HG03045 (cell line): ENCODE data around the gene IGLON5.

Experiments used
- ATAC-seq: cut with Tn5 transposase; IDR thresholded peaks from one replicate; pipeline ENCODE4 v1.9.1; 2021; ENCODE audit warnings: mild to moderate bottlenecking, moderate library complexity; ENCODE audit not compliant: unreplicated experiment

IGLON5 gene

DNA sequence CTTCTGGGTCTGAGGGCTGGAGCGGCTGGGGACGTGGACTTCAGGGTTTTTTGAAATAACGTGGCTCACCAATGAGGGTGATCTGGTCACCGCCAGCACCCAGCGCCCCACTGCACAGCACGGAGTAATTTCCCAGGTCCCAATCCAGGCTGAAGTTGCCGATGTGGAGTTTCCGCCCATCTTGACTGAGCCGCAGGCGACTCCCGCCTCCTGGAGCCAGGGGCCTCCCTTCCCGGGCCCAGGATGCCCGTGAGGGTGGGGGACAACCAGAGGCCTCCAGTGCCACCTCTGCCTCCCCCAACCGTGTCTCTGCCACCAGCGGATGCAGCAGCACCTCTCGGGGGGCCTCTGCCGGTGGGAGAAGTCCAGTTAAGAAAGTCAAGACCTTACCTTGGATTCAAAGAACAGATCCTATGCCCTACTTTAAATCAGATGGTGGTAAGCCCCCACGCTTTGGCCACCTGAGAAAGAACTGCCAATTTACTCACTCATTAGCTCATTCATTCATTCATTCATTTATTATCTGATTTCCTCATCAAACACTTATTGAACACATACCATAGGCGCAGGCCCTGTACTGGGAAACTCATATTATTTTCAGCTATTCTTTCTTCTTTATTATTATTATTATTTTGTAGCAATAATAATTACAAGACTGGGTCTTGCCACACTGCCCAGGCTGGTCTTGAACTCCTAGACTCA, 26.6 kb downstream of the IGLON5 start:
- no peak for ATAC-seq

DNA sequence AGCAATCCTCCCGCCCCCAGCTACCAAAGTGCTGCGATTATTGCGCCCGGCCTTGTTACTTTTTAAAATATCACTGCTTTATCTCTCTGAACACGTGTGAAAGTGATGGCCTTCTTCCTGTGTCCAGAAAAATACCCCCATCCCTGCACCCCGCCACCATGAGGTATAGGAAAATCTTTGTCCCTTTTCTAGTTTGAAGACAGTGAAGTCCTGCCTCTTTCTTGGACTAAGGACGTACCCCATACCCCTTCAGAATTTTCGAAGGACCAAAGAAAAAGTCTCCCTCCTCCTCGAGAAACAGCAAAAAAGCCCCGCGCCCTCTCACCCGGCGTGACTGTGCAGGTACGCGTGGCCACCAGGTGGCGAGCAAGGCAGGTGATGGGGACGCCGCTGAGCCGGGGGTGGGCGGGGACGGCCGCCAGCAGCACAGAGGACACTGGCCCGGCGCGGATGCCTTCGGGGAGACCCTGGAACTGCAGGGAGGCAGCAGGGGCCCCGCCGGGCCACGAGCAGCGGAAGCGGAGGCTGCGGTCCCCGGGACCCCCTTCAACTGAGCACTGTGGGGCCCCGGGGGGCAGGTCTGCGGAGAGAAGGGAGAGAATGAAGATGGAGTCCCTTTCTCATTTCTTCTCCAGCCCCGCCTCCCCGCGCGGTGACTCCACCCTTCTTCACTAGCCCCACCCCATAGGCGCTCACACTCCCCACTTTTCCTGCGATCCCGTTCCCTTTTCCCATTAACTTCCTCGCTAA, 27.3 kb downstream of the IGLON5 start:
- ATAC-seq = peak; percentile 55

DNA sequence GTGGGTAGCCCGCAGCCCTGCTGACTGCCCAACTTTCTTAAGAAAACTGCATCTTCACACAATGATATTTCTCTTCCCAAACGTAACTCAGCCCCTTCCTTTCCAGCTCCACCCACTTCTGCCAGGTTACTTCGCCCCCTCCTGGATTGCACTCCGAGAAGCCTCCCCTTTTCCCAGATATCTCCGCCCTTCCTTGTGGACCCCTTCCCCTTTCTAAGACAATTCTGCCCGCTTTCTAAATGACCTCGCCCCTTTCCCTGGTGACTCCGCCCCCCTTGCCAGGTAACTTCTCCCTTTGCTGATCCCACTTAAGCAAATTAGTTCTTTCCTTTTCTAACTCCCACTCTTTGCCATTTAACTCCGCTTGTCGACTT, 27.9 kb downstream of the IGLON5 start:
- no peak for ATAC-seq

DNA sequence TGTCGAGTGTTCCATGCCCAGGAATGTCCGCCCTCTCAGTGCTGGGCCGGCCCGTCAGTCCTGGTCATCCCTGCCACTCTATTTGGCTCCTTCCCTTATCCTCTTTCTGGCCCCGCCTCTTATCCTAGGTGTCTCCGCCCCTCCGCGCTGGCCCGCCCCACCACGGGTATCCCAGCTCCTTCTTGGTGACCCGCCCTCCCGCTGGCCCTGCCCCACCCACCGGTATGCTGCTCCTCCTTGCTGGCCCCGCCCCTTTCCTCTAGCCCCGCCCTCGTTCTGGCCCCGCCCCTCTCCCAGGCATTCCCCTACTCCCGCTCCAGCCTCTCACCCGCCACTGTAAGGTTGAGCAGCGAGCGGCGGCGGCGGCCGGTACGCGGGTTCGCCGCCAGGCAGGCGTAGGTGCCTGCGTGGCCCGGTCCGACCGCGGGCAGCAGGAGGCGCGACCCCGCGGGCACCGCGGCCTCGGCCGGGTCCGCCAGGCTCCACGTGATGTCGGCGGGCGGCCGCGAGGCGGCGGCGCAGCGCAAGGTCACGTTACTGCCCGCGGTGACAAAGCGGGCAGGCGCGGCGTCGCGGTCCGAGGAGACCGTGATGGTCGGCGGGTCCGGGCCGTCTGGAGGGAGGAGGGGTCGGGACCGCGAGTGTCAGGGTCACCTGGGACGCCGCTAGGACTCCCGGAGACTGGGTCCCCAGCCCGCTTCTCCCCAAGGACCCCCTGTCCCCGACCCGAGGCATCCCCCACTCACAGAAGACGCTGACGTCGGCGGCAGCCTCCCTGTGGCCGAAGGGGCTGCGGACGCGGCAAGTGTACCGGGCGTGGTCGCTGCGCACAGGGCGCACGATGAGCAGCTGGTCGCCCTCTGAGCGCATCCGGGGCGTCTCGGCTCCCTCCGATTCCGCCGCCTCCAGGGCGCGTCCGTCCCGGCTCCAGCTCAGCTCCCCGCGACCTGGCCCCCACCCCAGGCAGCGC, 28.5 kb downstream of the IGLON5 start:
- peak; percentile 56 for ATAC-seq

DNA sequence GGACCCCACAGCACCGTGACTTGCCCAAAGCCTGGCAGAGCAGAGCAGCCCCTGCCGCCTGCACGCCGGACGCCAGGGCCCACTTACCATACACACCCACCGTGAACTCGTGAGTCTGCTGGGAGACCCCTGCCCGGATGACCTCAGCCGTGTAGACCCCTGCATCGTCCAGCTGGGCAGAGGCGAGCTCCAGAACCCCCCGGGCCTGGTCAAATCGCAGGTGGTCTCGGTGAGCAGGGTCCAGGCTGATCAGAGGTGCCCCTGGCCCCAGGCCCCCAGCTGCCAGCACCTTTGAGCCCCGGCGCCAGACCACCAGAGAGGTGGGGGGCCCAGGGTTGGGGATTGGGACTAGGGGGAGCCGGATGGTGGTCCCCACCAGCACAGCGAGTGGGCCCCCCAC, 29.6 kb downstream of the IGLON5 start:
- ATAC-seq = no peak

DNA sequence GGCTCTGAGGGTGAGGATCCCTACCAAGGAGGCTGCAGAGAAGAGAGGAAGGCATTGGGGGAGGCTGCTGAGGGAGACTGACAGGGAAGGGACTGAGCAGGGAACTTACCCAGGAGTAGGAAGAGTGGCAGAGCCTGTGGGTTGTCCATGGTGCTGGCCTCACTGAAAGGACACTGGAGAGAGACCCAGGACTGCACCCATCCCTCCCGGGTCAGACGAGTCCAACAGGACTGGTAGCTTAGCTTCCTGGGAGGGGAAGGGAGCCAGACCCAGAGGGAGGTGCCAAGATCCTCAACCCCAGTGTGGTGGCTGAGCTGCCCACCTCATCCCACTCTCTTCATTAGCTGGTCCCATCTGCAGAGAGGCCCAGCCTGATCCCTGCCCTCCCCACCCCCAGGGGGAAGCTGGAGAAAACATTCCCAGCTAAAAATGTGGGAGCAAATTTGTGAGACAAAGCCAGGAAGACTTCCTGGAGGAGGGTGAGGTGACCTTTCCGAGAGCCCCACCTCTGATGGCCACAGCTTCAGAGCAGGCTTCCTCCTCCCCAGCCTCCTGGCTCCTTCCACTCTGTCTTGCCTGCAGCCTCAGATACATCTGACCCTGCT, 30.6 kb downstream of the IGLON5 start, which contains the start of gene VSIG10L:
TSS of gene VSIG10L (minus strand) at position 164 of the 605 bp plus-strand sequence. CDS start at position 149, 15 bp downstream.
- no peak for ATAC-seq

DNA sequence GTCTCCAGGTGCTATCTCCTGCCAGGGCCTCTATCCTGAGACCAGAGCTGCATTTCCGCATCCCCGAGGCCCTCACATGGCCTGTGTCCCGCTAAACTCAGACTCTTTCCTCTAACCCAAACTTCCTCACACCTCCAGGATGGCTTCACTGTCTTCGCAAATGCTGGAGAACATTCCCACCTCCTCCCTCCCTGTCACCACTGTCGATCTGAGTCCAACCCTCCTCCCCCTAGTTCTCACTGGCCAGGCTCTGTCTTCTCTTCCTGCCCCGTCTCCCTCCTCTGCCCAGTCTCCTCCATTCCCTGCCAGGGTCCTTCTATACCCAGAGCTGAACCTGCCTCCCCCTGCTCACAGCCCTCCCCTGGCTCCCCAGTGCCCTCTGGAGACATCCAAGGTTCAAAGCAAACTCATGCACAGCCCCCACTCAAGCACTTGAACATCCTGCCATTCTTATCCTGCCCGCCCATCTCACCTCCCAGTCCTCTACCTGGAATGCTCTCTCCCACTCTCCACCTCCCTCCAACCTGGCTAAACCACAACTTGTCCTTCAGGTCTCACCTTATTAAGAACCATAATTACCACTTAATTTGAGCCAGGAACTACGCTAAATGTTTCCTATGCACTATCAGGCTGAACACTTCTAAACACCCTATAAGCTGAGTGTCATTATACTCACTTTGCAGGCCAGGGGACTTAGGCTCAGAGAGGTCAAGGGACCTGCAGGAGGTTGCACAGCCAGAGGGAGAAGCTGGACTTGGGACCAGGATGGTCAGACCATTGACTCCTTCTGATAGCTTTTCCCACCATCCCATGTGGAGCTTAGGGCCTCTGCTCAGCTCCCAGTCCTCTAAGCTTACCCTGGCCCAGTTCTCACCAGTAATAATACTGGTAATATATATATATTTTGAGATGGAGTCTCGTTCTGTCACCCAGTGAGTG, 31.5 kb downstream of the IGLON5 start:
- ATAC-seq = no peak

DNA sequence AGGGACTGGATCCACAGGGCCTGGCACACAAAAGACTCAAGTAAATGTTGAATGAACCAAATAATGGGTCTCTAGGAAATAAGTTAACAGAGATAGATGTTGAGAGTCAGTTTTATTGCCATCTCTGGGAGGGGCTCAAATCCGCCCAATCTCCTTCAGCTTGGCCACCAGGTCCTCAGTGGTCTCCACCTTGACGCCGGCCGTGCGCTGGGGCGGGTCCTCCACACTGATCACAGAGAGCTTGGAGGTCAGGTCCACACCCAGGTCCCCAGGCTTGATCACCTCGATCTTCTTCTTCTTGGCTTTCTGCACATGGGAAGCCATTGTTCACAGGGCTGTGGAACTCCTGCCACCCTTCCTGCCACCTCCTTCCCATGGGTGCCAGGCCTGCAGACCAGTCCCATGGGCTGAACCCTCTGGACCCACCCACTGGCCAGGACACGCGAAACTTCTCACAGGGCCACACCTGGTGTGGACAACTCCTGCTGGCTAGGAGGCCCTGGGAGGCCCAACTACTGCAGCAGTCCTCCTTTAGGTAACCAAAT, 33.7 kb downstream of the IGLON5 start:
- ATAC-seq = no peak

DNA sequence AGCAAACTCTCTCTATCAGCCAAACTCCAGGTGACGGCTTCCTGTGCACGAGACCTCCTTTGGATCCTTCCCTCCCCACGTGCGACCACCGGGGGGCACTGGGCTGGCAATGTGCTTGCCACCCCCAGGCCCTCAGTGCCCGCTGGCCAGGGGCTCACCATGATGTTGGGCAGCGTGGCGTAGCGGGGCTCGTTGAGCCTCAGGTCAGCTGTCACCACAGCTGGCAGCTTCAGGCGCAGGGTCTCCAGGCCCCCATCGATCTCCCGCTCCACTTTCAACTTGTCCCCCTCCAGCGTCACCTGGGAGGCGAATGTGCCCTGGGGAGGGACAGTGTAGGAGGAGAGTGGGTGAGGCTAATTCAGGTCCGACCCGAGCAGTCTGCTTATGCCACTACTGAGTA, 35.3 kb downstream of the IGLON5 start:
- no peak for ATAC-seq

DNA sequence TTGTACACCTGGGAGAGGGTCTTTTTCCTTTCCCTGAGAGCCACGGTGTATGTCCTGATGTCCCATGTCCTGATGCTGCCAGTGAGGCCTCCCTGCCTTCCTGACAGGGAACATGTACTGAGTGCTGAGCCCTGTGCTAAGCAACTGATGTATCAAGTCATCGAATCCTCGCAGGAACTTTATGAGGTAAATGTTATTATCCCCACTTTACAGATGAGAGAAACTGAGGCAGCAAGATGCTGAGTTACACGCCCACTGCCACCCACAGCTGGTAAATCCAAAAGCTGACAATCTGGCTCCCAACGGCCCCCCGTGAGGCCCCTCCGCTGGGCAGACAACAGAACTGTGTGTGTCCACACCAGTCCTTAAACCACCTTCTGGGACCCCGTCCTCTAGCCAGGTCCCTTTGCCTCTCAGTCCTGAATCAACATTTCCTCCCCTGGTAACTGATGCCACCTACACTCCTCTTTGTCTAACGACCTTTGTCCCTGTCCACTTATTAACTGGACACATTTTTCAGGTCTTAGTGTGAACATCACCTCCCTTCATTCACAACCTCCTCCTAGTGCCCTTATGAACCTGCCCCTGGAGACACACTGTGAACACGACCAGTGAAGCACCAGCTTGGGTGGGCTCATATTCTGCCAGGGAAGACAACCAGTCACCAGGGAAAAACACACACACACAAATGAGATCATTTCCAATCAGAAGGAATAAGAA, 35.9 kb downstream of the IGLON5 start:
- no peak for ATAC-seq

DNA sequence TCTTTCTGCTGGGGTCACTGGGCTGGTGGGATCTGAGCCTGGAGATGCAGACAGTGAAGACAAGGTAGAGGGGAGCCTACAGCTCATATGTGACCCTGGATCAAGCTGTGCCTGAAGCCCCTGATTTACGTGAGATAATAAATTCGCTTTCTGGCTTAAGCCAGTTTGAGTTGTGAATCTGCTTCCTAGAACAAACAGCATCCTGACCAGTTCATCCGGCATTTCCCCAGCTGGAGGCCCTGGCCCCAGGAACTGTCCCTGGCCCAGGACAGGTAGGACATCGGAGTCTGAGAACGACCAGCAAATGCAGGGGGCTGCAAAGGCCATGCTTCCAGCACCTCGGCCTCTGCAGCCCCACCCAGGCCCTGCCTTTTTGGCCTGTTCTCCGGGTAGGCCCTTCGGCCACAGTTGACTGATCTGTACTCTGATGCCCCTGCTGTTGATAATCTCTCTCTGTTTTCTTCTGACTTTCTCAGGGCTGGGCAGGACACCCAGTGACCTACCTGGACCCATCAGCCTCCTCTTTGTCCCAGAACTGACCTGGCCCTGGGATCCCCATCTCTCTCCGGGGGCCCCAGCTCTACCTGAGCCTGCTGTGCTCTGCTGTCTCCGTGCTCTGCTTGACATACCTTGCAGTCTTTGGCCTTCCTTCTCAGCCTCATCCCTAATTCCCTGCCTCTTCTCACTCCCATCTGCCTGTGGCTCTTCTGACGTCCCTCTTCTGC, 40.0 kb downstream of the IGLON5 start:
- no peak for ATAC-seq

DNA sequence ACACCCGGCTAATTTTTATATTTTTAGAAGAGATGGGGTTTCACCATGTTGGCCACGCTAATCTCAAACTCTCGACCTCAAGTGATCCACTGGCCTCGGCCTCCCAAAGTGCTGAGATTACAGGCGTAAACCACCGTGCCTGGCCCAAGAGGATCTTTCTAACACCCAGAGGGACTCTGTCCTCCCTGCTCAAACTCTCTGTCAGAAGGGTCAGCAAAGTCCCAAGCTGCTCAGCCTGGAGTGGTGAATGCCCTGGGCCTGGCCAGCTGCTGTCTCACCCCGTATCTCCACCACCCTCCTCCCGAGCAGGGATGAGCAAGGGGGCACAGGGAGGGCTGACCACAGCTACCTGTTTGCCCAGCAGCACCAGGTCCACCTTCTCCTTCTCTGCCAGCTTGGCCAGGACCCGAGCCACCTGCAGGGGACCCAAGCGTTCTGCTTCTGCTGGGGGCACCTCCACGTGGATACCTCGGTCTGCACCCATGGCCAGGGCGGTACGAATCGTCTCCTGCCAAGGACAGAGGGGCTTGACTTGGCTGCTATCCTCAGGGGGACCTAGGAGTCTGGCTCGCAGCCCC, 41.4 kb downstream of the IGLON5 start:
- ATAC-seq = no peak

DNA sequence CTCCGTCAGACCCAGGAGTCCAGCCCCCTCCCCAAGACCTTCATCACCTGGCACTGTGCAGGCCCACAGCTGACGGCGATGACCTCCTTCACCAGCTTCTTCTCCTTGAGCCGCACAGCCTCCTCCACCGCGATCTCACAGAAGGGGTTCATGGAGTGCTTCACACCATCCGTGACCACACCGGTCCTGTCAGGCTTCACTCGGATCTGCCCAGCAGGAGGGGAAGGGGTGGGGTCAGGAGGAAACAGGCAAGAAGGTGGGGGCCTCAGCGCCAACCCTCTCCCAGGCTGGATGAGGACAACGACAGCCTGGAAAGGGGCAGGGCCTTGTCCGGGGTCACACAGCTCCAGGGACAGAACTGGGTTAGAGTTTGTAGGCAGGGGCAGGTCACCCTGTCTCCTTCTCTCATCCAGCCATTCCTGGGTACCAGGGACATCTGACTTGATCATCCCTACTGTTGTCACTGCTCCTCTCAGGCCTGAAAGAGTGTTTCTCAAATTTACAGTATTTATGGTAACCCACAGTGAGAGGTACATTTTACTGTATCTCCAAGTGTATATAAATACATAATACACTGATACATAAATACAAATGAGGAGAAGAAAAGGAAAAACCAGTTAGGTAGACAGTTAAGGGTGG, 42.8 kb downstream of the IGLON5 start:
- no peak for ATAC-seq

DNA sequence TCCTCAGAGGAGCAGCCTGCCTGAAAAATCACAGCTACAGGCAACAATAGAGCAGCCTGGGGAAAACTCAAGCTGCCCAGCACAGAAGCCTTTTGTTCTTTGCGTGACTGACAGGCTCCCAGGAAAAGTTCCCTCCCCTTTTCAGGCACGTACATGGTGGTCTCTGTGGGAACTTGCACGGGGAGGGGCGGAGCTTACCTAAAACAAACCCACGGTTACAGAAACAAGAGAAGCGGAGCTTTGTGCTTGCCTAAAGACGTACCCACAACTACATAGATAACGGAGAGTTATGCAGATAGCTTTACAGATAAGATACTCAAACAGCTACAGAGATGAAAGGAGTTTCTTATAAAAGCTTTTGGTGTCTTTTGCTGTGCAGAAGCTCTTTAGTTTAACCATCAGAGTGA, 43.3 kb downstream of the IGLON5 start:
- ATAC-seq = no peak

DNA sequence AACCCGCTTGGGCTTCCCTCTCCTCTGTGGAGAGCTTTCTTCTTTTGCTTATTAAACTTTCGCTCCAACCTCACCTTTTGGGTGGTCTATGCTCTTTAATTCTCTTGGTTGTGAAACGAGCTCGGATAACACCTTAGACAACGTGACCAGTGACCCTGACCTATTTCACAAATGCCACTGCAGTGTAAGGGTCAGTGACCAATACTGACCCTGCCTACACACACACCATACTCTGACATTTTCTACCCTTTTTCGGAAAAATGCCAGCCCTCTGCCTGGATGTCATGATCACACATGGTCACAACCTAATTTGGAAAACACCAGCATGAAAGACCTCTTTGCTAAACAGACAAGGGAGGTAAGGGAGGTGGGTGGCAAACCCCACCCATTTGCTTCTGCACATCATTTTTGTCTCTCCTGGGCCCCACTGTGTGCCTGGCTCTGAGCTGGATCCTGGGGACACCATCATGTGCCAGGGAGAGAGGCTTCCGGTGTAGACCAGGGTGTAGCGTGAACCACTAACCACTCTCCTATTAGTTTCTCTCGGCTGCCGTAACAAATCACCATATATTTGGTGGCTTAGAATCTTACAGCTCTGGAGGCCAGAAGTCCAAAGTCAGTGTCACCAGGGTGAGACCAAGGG, 44.8 kb downstream of the IGLON5 start:
- no peak for ATAC-seq

DNA sequence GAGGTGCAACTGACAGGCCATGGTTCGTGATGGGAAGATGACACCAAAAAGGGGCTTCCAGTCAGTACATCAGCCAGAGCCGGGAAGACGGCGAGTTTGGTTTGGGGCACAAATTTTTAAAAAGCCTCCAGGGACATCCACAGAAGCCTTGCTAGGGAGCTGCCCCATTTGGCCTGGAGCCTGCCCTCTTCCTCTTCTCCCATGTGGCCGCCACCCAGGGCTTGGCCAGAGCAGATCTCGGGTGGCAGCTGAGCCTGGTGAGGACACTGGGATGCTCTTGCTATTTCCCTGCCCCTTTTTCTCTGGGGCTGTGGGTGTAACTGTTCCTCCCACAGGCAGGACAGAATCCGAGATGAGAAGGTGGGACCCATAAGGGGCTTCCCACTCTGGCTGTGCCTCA, 46.5 kb downstream of the IGLON5 start:
- ATAC-seq = no peak

DNA sequence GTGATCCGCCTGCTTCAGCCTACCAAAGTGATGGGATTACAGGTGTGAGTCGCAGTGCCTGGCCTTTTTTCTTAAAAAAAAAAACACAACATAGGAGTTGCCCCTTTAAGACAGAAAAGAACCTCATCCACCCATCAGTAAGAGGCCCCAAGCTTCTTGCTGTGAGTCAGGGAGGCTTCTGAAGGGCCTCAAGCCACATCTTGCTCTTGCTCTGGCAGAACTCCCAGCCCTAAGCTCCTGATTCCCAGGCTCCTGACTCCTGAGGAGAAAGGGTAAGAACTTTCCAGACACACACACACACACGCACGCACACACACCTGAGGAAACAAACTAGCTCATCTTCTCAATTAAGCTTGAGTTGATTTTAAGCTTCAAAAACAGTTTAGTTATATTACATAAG, 47.9 kb downstream of the IGLON5 start:
- ATAC-seq = no peak
